Hindlimb muscle (tissue), 1 donor: ENCODE data around the gene AGTRAP. TPM values are rescaled to one million over a fixed set of nuclear protein-coding genes. Genes with fewer than 3 reads are reported as not detected.

Experiments
- DNase-seq: peaks from one replicate; pipeline ENCODE4 v3.0.0-alpha.2; 2013
- polyA plus RNA-seq: library from polyadenylated mRNA; unstranded; fragments of 120-200 nt; gene quantifications from one replicate; pipeline ENCODE4 v1.2.1, GENCODE V29; 2013; ENCODE audit not compliant: insufficient read length

AGTRAP gene
- polyA plus RNA-seq, 1 donor: 22.2 TPM

DNA sequence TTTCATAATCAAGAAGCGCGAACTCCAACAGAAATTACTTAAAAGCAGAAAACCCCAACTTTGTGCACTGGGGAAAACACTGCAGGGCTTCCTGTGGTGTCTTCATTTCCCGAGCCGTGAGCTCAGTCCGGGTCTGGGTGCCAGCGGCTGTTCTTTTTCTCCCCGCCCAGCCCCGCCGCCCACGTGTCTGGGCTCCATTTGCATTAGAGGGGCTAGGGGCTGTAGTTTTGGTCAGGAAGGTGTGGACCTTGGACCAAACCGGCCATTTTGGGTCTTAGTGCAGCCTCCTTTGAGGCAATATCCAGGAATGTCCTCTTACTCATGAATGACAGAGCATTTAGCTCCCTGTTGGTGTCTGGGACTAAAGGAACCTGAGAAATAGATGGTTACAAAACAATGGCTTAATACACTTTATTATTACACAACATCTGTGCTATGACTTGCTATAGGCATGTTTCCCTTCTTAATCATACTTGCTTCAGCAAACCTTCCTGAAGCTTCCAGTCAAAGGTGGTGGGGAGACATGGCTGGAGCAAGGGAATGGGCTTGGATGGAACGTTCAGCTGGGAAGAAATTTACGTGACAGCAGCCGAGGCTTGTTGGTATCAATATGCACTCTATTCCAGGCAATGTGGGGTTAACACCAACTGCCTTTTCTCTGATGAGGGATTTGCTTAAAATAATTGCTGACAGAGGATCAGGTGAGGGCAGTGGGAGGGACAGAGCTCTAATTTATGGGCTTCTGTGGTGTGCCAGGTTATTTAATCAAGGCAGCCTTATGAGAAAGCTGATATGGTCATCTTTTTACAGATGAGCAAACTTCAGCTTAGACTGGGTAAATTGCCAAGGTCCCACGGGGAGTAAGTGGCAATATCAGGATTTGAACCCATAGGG, 1.1 kb downstream of the AGTRAP start:
- no peak for DNase-seq

DNA sequence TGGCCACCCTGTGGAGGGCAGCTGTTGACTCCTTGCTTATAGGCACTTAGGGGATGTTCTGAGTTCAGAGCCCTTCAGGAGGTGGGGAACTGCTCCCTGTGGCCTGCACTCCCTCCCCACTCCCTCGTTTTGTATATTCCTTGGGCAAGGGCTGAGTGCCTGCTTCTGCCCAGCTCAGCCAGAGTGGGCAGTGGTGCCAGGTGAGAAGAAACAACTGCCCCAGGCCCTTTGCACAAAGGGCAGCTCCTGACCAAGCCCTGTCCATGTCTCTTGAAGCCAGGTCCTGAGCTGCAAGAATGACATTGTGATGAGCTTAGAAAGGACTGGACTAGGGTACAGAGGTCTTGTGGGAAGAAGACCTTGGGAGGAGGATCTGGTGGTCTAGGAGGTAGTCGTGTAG, 2.2 kb downstream of the AGTRAP start:
- no peak for DNase-seq

DNA sequence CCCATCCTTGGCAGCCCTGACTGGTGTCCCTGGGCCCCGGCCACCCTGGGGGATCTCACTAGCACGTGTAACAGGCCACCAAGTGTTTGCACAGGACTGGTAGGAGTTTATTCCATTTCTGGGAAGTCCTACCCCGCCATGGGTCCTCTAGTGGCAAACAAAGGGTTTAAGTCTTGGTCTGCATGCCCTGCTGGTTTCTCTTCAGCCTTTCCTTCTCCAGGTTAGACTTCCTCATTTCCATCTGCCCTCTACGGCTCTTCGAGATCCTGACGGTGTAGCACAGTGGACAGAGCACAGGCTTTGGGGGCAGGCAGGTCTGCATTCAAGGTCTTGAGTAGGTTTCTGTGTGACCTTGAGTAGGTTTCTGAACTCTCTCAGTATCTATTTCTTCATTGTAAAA, 2.8 kb downstream of the AGTRAP start:
- DNase-seq: no peak

DNA sequence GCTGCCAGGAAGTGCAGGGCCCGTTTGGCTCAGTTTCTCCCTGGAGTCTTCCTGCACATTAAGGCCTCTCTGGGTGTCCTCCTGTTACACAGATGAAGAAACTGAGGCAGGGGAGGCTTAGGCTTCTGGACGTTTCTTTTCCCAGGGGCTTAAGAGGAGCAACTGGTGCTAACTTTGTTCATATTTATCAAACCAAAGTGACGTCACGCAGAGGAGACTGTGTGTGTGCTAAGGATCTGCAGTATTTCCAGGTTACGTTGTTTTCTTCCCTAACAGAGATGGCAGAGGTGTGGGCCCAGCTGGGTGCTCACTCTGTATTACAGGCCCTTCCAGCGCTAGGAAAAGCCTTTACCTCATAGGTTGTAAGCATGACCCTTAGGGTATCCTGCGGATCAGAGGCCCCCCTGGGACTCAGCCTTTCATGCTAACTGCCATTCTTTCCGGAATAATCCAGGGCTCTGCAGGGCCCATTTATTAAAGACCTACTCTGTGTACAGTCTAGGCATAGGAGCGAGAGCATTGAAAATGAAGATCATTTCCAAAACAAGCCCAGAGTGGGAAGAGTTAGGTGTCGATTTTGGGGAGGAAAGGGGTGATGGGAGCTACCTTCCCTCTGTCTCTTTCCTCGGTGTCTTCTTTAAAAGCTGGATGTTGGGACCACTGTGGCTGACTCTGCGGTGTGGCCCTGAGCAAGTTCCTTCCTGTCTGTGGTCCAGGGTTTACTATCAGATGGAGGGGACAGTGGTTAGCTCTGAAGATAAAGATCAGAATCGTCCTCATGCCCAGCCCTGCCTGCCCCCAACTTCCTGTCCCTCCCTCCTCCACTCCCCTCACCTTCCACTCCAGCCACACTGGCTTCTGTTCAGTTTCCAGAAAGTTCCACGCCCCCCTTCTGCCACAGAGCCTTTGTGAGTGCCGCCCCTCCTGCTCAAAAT, 4.6 kb downstream of the AGTRAP start:
- no peak for DNase-seq

DNA sequence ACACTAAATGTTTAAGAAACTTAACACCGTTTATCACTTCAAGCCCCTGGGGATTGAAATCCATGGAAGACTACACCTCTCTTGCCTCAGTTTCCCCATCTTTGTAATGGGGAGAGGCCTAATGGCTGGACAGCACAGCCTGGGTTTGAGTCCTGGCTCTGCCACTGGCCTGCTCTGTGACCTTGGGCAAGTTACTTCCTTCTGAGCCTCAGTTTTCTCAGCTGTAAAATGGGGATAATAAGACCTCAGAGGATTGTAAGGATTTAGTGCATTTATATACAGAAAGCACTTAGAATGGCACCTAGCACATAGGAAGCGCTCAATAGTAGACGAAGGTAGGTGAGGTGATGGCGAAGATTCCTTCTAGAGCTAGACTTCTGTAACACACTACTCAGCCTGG, 5.5 kb downstream of the AGTRAP start:
- DNase-seq: no peak

DNA sequence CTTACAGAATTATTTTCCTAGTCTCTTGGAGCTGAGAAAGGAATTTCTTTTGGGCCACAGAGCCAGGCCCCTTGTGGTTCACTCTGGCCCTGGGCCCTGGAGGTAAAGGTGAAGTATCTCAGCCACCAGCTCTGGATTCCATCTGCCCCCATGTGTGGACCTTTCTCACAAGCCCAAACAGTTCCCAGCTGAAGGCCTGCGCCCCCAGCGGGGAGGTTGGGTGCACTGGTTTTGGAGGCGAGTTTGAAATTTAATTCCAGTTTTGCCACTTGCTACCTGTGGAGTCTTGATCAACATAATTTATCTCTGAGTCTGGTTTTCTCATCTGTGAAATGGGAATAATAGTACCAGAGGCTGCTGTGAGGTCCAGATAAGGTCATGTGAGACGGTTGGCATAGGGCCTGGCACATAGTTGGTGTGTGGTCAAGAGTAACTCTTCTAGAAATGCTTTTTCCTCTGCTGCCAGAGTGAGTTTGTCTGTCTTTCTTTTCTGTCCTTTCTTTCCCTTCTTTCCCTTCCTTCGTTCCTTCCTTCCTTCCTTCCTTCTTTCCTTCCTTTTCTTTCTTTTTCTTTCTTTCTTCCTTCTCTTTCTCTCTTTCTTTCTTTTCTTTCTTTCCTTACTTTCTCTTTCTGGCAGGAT, 6.1 kb downstream of the AGTRAP start:
- no peak for DNase-seq

DNA sequence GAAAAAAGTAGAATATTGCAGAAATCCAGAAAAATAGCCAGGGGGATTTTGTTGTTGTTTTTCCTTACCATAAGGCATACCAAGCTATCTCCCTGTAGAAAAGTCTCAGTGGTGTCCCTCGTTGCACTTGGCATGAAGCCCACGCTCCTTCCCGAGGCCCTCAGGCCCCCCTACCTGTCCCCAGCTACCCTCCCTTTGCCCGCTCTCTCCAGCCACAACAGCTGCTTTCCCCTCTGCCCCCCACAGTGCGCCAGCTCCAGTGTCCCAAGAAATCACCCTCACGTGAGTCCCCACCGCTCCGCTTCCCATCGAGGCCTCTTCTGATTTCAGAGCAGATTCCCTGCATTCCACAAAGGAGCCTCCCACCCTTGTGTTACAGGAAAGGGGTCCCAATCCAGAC, 8.4 kb downstream of the AGTRAP start:
- no peak for DNase-seq

DNA sequence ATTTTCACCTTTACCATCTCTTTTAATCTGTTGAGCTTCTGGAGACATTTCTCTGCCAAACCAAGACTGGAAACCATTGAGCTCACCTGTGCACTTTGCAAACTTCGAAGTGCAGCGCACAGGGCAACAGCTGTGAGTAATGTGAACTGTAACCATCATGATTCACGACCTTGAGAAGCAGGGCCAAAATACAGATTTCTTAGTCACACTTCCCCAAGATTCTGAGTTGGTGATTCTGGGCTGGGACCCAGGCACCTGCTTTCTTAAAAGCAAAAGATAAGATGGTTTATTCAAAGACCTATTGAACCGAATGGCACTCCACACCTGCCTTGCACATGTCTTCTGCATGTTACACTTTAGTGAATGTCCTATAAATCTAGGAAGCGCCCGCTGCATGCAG, 10.2 kb downstream of the AGTRAP start:
- DNase-seq: no peak

DNA sequence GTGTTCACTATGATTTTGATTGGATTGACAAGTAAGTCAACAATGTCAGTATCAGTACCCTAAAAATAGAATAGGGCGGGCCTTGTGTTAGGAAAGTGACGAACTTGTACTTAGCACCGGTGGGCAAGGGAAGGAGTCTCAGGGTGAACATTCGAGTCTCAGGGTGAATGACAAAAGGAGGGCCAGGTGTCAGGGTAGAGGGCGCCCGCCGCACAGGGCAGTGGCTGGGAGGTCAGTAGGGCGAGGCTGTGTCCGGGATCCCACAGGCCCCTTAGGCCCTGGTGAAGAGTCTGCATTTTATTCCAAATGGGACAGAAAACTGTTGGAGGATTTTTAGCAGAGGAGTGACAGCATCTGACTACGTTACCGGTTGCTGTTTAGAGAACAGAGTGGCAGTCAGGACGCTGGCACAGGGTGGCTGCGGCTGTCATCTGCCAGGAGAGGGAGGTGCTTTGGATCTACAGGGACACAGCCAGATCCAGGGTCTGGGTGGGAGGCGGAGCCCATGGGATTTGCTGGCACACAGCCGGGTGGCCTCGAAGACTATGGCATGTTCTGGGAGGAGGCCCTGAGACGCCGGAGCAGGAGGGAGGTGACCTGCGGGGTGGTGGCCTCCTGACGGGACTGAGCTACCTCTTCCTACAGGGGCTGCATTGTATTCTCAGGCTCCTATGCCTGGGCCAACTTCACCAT, 11.0 kb downstream of the AGTRAP start:
- no peak for DNase-seq

DNA sequence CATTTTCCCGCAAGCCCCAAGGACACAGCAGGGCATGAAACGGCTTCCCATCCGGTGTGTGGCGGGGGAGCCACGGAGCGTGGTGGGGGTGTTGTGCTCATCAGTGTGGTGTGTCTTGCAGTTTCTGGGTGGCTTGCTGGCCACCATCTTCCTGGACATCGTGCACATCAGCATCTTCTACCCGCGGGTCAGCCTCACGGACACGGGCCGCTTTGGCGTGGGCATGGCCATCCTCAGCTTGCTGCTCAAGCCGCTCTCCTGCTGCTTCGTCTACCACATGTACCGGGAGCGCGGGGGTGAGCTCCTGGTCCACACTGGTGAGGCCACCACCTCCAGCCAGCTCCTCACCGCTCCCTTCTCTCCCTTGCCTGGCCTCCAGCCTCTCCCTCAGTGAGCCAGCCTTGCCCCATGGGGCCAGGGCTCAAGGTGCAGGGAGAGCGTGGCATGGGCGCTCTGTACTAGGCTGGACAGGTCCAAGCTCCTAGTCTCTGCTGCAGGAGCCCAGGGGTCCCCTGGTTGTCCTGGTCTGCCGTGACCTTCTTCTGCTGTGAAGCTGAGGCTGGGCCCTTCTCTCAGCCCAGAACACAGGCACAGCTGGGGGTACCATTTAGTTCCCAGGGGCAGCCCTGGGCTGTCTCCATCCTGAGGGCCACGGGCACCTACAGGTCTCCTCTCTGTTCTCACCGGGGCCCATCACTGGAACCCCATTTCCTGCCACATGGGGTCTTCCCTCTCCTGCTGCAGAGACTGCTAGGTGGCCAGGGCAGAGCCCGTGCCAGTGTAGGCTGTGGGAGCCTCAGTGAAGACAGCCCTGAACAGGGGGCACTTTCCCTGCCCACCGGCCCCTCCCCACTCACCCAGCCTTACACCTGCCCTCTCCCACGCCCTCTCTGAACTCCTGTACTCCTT, 12.6 kb downstream of the AGTRAP start:
- no peak for DNase-seq

DNA sequence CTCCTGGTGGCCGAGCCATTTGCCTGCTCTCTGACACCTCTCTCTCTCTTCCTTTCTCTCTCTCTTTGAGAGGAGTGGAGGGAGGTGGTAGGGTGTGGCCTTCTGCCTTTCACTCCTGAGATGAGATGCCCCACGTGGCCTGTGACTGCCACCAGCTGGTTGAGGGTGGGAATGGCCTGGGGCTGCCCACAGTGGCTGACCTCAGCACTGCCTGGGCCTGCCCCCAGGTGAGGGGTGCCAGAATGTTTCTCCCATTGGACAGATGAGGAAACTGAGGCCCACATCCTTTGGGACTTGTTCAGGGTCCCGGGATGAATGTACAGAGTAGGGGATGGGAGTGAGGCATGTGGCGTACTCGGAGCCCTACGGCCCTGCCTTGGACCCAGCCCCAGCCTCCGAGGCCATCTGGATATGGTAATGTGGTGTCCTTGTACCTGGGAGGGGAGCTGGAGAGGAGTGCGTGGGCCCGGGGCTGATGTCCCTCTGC, 13.3 kb downstream of the AGTRAP start:
- no peak for DNase-seq

DNA sequence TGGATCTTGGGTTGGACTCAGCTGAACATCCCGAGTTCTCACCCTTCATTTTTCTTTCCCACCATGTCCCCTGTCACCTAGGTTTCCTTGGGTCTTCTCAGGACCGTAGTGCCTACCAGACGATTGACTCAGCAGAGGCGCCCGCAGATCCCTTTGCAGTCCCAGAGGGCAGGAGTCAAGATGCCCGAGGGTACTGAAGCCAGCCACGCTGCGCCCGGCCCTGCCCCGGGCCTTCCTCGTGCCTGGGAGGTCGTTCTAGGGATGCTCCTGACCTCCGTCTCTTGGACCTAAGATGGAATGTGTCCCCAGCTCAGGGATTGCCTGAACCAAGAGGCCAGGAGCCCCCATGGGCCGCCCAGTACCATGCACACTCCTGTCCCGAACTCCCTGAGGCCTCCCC, 14.1 kb downstream of the AGTRAP start:
- DNase-seq: no peak

DNA sequence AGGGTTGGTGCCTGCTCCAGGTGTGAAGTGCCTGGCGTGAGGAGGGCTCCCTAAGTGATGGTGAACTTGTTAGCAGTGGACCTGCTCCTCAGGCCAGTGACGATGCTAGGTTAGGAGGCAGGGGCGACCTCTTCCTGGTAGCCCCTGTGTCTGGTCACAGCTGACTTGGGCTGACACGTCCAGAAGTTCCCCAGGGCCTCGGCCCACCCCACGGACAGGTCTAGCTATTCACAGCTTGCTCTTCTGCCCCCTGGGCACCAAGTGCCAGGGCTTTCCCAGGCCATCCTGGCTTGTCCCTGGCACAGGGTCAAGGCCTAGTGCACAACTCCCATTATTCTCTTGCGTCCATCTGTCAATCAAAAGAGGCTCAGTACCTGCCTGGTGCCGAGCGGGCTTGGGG, 15.2 kb downstream of the AGTRAP start:
- DNase-seq: no peak

DNA sequence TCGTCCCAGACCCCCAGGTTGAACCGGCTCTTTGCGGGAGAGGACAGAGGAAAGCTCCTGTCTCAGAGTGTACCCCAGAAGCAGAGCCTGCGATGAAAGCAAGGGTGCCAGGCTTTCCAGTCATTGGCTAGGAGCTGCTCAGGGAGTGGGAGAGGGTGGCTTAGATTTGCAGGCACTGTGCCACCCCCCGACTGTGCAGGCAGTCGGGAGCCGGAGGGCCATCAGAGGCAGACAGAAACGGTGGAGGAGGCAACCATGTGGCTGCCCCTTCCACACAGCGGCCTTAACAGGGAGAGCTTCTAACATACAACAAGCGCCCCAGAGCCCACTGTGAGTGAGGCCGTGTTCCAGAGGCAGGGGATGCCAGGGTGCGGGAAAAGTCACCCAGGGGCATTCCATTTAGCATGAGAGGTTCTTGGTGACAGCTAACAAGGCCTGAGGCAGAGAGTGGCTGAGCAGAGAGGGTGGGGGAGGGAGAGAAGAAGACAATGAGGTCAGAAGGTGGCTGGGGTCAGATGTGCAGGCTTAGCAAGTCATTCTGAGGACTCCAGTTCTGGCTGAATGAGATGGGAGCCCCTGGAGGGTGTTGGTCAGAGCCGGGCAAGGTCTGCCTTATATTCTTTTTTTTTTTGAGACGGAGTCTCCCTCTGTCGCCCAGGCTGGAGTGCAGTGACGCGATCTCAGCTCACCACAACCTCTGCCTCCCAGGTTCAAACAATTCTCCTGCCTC, 16.6 kb downstream of the AGTRAP start:
- DNase-seq: no peak

DNA sequence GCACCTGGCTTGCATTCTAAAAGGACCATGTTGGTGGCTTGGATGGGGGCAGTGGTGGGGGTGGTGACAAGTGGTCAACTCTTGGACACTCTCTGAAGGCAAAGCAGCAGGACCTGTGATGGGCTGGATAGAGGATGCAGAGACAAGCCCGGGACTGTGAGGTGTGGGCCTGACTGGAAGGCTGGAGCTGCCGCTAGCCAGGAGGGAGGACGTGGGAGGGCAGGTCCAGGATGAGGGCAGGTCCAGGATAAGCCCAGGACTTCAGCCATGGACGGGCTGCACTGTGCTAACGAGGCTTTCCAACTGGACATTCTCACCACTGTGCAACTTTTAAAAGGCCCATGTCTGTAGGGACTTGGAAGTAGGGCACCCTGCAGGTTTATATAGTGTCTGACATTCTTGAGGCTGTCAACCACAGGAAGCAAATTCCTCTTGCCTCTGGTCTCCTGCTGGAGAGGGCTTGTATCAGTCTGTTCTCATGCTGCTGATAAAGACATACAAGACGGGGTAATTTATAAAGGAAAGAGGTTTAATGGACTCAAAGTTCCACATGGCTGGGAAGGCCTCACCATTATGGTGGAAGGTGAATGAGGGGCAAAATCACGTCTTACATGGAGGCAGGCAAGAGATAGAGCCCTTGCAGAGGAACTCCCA, 17.7 kb downstream of the AGTRAP start:
- no peak for DNase-seq

DNA sequence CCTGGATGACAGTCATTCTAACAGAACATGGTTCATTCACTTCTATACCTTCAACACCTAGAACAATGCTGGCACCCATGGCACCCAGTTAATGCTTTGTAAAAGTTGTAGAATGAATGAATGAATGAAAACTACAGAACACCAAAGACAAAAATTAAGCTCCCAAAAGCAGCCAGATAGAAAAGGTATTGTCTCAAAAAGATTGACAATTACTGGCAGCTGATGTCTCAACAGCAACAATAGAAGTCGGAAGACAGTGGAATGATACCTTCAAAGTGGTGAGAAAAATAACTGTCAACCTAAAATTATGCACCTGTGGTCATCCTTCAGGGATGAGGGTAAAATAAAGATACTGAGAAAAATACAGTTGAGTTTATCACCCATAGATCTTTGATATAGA, 21.1 kb downstream of the AGTRAP start:
- DNase-seq: no peak

DNA sequence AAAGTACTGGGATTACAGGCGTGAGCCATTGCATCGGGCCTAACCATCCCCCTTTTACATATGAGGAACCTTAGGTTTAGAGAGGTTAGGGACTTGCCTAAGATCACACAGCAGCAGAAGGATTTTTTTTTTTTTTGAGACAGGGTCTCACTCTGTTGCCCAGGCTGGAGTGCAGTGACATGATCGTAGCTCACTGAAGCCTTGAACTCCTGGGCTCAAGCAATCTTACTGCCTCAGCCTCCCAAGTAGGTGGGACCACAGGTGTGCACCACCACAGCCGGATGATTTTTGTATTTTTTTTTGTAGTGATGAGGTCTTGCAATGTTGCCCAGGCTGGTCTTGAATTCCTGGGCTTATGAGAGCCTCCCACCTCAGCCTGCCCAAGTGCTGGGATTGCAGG, 23.9 kb downstream of the AGTRAP start:
- no peak for DNase-seq

DNA sequence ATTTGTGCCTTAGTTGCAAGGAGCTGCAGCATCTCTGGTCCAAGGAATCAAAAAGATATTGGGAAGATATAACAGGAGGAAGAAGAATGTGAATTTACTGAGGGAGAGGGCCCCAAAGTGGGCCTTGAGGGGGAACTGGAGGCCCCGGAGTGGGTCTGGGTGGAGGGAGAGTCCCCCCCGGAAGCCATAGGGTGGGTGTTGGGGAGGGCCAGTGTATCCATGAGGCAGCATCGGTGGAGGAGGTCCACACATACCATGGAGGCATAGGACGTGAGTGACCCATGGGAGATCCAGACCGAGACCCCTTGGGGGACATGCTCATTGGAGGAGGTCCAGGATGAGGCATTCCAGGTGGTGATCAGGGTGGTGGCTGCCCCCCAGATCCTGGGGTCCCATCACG, 25.3 kb downstream of the AGTRAP start:
- no peak for DNase-seq

DNA sequence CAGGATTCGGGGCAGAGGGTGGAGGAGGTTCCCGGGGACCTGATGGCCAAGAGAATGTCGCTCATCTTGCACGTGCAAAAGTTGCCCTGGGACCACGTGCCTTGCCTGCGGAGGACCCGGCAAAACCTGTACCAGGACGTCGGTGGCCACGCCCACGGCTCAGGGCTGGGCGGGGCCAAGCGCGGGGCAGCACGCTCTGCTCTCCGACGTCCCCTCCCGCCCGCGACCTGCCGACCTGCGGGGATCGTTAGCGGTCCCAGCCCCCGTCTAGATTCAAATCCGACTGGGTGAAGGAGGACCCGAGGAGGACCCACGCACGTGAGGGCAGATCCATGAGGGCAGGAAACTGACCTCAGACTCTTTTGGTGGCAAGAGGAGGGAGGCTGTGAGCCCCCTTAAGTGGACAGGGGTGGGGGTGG, 26.1 kb downstream of the AGTRAP start, which contains the start of gene C1orf167:
Gene C1orf167 (plus strand): TSS at position 206 of the 419 bp plus-strand sequence. CDS start 2,208 bp downstream, outside the sequence.
- no peak for DNase-seq

DNA sequence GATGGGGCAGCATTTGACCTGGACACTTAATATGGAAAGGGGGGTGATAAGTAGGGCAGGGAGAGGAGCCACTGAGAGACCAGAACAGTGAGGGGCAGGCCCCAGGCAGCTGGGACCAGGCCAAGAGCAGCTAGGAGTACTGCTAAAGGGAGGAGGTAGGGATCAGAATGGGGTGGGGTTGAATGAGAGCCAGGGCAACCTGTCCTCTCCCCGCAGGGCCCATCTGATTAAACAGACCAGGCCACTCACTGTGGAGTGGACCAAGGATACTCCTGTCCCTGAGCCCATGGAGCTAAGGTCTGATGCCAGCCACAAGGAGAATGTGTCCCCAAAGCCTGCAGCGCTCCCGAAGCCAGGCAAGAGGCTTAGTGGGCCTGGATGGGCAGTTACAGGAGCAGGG, 28.2 kb downstream of the AGTRAP start:
- DNase-seq: no peak
